GM23338 (cell line): ENCODE data around the gene CPT1A. TPM values are rescaled to one million over a fixed set of nuclear protein-coding genes. Genes with fewer than 3 reads are reported as not detected.

Source experiments
- ATAC-seq: fragments of 200-7000 bp; cut with Tn5 transposase; 3 replicates; pipeline ENCODE4 v1.9.1; 2020
- DNase-seq: peaks from one replicate; pipeline ENCODE4 v3.0.0-alpha.2; 2015; ENCODE audit warnings: low spot score
- H2AFZ ChIP-seq: fragments of 200-600 bp; sonication (generic); 2 replicates; pipeline ENCODE4 v1.8.0; 2016; ENCODE audit warnings: antibody characterized with exemption, mild to moderate bottlenecking, moderate library complexity
- H3F3A ChIP-seq: fragments of 200-600 bp; sonication (generic); replicated peaks from 2 replicates; pipeline ENCODE4 v1.8.0; 2017; ENCODE audit warnings: antibody characterized with exemption, mixed run types, low read depth
- H3K27ac ChIP-seq: fragments of 200-600 bp; sonication (generic); 2 replicates; pipeline ENCODE4 v1.6.1; 2016; ENCODE audit warnings: low read depth
- H3K27me3 ChIP-seq: fragments of 200-600 bp; sonication (generic); 2 replicates; pipeline ENCODE4 v1.8.0; 2016; ENCODE audit warnings: mild to moderate bottlenecking, mixed run types, moderate library complexity; ENCODE audit not compliant: insufficient read depth
- H3K36me3 ChIP-seq: fragments of 200-600 bp; sonication (generic); 2 replicates; pipeline ENCODE4 v1.8.0; 2016; ENCODE audit warnings: mild to moderate bottlenecking; ENCODE audit not compliant: insufficient read depth
- H3K4me1 ChIP-seq: fragments of 200-600 bp; sonication (generic); 2 replicates; pipeline ENCODE4 v1.8.0; 2016; ENCODE audit warnings: mild to moderate bottlenecking, moderate library complexity; ENCODE audit not compliant: insufficient read depth
- H3K4me2 ChIP-seq: fragments of 200-600 bp; sonication (generic); 2 replicates; pipeline ENCODE4 v1.7.1; 2017; ENCODE audit warnings: mixed run types
- H3K4me3 ChIP-seq: fragments of 200-600 bp; sonication (generic); 2 replicates; pipeline ENCODE4 v1.6.1; 2016; ENCODE audit warnings: mixed run types
- H3K79me2 ChIP-seq: fragments of 200-600 bp; sonication (generic); replicated peaks from 2 replicates; pipeline ENCODE4 v1.8.0; 2017; ENCODE audit warnings: mild to moderate bottlenecking; ENCODE audit not compliant: insufficient read depth
- H3K9me2 ChIP-seq: fragments of 200-600 bp; sonication (generic); 2 replicates; pipeline ENCODE4 v1.8.0; 2017; ENCODE audit not compliant: insufficient read depth
- H4K20me1 ChIP-seq: fragments of 200-600 bp; sonication (generic); replicated peaks from 2 replicates; pipeline ENCODE4 v1.8.0; 2017; ENCODE audit warnings: mild to moderate bottlenecking; ENCODE audit not compliant: insufficient read depth
- H3K27ac Mint-ChIP-seq: 2 replicates; pipeline ENCODE4 v1.8.0; 2020; ENCODE audit warnings: inconsistent platforms, mild to moderate bottlenecking, moderate library complexity, mixed read lengths
- H3K27me3 Mint-ChIP-seq: 3 replicates; pipeline ENCODE4 v1.8.0; 2022; ENCODE audit warnings: low read depth, mild to moderate bottlenecking, moderate library complexity, mixed read lengths, inconsistent platforms; ENCODE audit not compliant: insufficient read depth, poor library complexity
- H3K36me3 Mint-ChIP-seq: 3 replicates; pipeline ENCODE4 v1.8.0; 2021; ENCODE audit warnings: low read depth, mild to moderate bottlenecking, inconsistent platforms, moderate library complexity, mixed read lengths
- H3K4me1 Mint-ChIP-seq: 3 replicates; pipeline ENCODE4 v1.8.0; 2020; ENCODE audit warnings: mild to moderate bottlenecking, inconsistent platforms, mixed read lengths
- H3K4me3 Mint-ChIP-seq: 3 replicates; pipeline ENCODE4 v1.8.0; 2021; ENCODE audit warnings: moderate library complexity, mild to moderate bottlenecking, inconsistent platforms, mixed read lengths
- H3K9me3 Mint-ChIP-seq: 3 replicates; pipeline ENCODE4 v1.8.0; 2020; ENCODE audit warnings: moderate library complexity, mild to moderate bottlenecking, inconsistent platforms, mixed read lengths
- CREB1 ChIP-seq: fragments of 250-450 bp; sonication (Bioruptor Pico); IDR thresholded peaks from 2 replicates; pipeline ENCODE4 v1.5.0; 2020; ENCODE audit warnings: low read depth, mild to moderate bottlenecking, moderate library complexity
- ETS1 ChIP-seq: IDR thresholded peaks from 2 replicates; pipeline ENCODE4 v1.6.1; 2016; ENCODE audit warnings: antibody characterized with exemption
- EZH2 ChIP-seq: fragments of 200-600 bp; sonication (generic); IDR thresholded peaks from one replicate; pipeline ENCODE4 v1.8.0; 2017; ENCODE audit warnings: antibody characterized with exemption, mild to moderate bottlenecking, low read depth; ENCODE audit not compliant: unreplicated experiment
- EZH2phosphoT487 ChIP-seq: fragments of 200-600 bp; sonication (generic); IDR thresholded peaks from one replicate; pipeline ENCODE4 v1.8.1; 2018; ENCODE audit warnings: antibody characterized with exemption; ENCODE audit not compliant: unreplicated experiment
- JUNB ChIP-seq: IDR thresholded peaks from one replicate; pipeline ENCODE4 v1.6.1; 2016; ENCODE audit warnings: antibody characterized with exemption; ENCODE audit not compliant: unreplicated experiment
- NANOG ChIP-seq: IDR thresholded peaks from 2 replicates; pipeline ENCODE4 v1.6.1; 2016; ENCODE audit warnings: antibody characterized with exemption, borderline replicate concordance
- POLR2AphosphoS5 ChIP-seq: IDR thresholded peaks from 2 replicates; pipeline ENCODE4 v1.6.1; 2016; ENCODE audit warnings: antibody characterized with exemption, low read depth
- STAT1 ChIP-seq: IDR thresholded peaks from one replicate; pipeline ENCODE4 v1.6.1; 2016; ENCODE audit warnings: antibody characterized with exemption; ENCODE audit not compliant: unreplicated experiment
- ZNF114 ChIP-seq: fragments of 250-450 bp; sonication (Bioruptor Pico); IDR thresholded peaks from 2 replicates; pipeline ENCODE4 v1.5.0; 2020; ENCODE audit warnings: mild to moderate bottlenecking, moderate library complexity
- ZNF331 ChIP-seq: fragments of 250-450 bp; sonication (Bioruptor Pico); IDR thresholded peaks from 2 replicates; pipeline ENCODE4 v1.5.0; 2020; ENCODE audit warnings: low read depth, mild to moderate bottlenecking, moderate library complexity
- ZNF462 ChIP-seq: fragments of 250-450 bp; sonication (Bioruptor Pico); IDR thresholded peaks from 2 replicates; pipeline ENCODE4 v1.5.0; 2020; ENCODE audit warnings: mild to moderate bottlenecking, moderate library complexity
- polyA plus RNA-seq: library from polyadenylated mRNA; unstranded; fragments of >200 nt; fragmentation: Nextera tagmentation; extraction: Ambion mirVana; gene quantifications from 2 replicates; pipeline ENCODE4 v1.2.1, GENCODE V29; 2016
- total RNA-seq: library from RNA; depleted of rRNA; stranded (reverse); fragments of >200 nt; shearing (Covaris generic); gene quantifications from 2 replicates; pipeline ENCODE4 v1.2.3, GENCODE V29; 2014
- TF ChIP-seq, protein P1 (sequence below), 2 experiments: fragments of 200-600 bp in 1 of 2; sonication (generic) in 1 of 2; conservative IDR thresholded peaks; 2 replicates each; pipeline versions ENCODE4 v1.5.1 to v1.6.1; 2016 to 2017; ENCODE audit warnings: antibody characterized with exemption in 2 of 2, low read depth in 2 of 2, mild to moderate bottlenecking in 2 of 2, moderate library complexity in 1 of 2

The CPT1A gene
- total and polyA plus RNA-seq, 2 experiments from 2014 or later = 2.6 to 9.5 TPM

GRCh38 chr11:68775951-68776388 is 65.7 kb downstream of the CPT1A start:
- no peaks in the 10 kb centered on the region for H3K4me1 ChIP-seq
- H3K4me2 ChIP-seq = no peak overlapping the region
- H3K4me3 Mint-ChIP-seq = no peak overlapping the region
- ATAC-seq (no peak), DNase-seq (no peak)
- no peaks in the 10 kb centered on the region for H3K9me2 ChIP-seq
- H3K27ac ChIP-seq = no peak overlapping the region
- TF ChIP-seq EZH2phosphoT487 (no peak), CREB1 (CRISPR knock-in tag) (no peak), JUNB (no peak), EZH2 (no peak)
- no peaks in the 10 kb centered on the region for H3F3A ChIP-seq
- peaks cover 5% of the 10 kb centered on the region for H3K27me3 Mint-ChIP-seq
- H4K20me1 ChIP-seq = no peaks in the 10 kb centered on the region
- no peaks in the 10 kb centered on the region for H3K79me2 ChIP-seq
- H3K4me3 ChIP-seq = no peak overlapping the region
- H3K36me3 ChIP-seq = no peaks in the 10 kb centered on the region; the same call in 1 of the 2 replicates
- H3K9me3 Mint-ChIP-seq = no peaks in the 10 kb centered on the region; the same call in 2 of the 3 replicates
- H2AFZ ChIP-seq = no peak overlapping the region
- no peaks in the 10 kb centered on the region for H3K27me3 ChIP-seq
- H3K4me1 Mint-ChIP-seq = peaks cover 6% of the 10 kb centered on the region; the same call in 2 of the 3 replicates
- no peak overlapping the region for H3K27ac Mint-ChIP-seq
- peaks cover 12% of the 10 kb centered on the region; the same call in 1 of the 3 replicates for H3K36me3 Mint-ChIP-seq

DNA sequence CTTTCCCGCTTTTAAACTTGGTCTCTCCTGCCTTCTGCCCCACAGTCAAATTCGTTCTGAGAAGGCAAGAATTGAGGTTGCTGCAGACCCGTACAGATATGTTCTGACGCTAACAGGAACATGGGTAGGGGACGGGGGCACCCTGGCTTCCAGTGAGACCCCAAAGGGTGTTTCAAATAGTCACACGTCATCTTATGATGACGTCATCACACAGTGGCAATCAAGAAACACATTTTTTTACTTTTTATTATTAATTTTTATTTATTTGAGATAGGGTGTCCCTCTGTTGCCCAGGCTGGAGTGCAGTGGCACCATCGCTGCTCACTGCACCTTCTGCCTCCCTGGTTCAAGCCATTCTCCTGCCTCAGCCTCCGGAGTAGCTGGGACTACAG is 67.5 kb downstream of the CPT1A start:
- Histone ChIP-seq H3F3A (no peaks in the 10 kb centered on the region), H3K4me3 (no peak overlapping the region), H3K79me2 (no peaks in the 10 kb centered on the region), H3K4me2 (no peak overlapping the region), H3K9me2 (no peaks in the 10 kb centered on the region), H4K20me1 (no peaks in the 10 kb centered on the region), H3K4me1 (no peaks in the 10 kb centered on the region), H2AFZ (no peak overlapping the region), H3K27me3 (no peaks in the 10 kb centered on the region), H3K36me3 (no peaks in the 10 kb centered on the region; the same call in 1 of the 2 replicates), H3K27ac (no peak overlapping the region)
- Mint-ChIP-seq H3K36me3 (peaks cover 7% of the 10 kb centered on the region; the same call in 1 of the 3 replicates), H3K27ac (no peak overlapping the region), H3K9me3 (no peaks in the 10 kb centered on the region; the same call in 2 of the 3 replicates), H3K4me1 (no peaks in the 10 kb centered on the region), H3K27me3 (no peaks in the 10 kb centered on the region), H3K4me3 (no peak overlapping the region)
- ATAC-seq = no peak
- no peak for DNase-seq
- TF ChIP-seq ZNF331 (CRISPR knock-in tag) = no peak
- no peak for TF ChIP-seq CREB1 (CRISPR knock-in tag)
- TF ChIP-seq ETS1 = no peak
- TF ChIP-seq NANOG = no peak
- no peak for TF ChIP-seq STAT1
- no peak for TF ChIP-seq ZNF114 (CRISPR knock-in tag)
- no peak for TF ChIP-seq JUNB
- TF ChIP-seq EZH2 = no peak
- TF ChIP-seq ZNF462 = no peak
- TF ChIP-seq, protein P1, sequence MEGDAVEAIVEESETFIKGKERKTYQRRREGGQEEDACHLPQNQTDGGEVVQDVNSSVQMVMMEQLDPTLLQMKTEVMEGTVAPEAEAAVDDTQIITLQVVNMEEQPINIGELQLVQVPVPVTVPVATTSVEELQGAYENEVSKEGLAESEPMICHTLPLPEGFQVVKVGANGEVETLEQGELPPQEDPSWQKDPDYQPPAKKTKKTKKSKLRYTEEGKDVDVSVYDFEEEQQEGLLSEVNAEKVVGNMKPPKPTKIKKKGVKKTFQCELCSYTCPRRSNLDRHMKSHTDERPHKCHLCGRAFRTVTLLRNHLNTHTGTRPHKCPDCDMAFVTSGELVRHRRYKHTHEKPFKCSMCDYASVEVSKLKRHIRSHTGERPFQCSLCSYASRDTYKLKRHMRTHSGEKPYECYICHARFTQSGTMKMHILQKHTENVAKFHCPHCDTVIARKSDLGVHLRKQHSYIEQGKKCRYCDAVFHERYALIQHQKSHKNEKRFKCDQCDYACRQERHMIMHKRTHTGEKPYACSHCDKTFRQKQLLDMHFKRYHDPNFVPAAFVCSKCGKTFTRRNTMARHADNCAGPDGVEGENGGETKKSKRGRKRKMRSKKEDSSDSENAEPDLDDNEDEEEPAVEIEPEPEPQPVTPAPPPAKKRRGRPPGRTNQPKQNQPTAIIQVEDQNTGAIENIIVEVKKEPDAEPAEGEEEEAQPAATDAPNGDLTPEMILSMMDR (conservative IDR thresholded peaks at IDR 0.05; ENCODE audit: low read depth in 2 of 2) = no peak
- no peak for TF ChIP-seq POLR2AphosphoS5
- TF ChIP-seq EZH2phosphoT487 = no peak
